ENCODE measurements around the gene HPGDS. TPM values are rescaled to one million over a fixed set of nuclear protein-coding genes. Genes with fewer than 3 reads are reported as not detected.
"Not testable (repeated sequence)": the region's sequence is repeated elsewhere in the genome, so short reads cannot be mapped to it uniquely, and the experiment has no call there.

Gene HPGDS
- total RNA-seq, 2 donors from 2014 or later = not detected

DNA sequence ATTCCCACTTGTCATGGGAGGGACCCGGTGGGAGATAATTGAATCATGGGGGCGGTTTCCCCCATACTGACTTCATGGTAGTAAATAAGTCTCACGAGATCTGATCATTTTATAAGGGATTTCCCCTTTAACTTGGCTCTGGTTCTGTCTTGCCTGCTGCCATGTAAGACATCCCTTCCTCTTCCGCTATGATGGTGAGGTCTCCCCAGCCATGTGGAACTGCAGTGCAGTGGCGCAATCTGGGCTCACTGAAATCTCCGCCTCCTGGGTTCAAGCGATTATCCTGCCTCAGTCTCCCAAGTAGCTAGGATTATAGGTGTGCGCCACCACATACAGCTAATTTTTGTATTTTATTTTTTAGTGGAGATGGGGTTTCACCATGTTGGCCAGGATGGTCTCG is 2.9 kb downstream of the HPGDS start:
- no peak overlapping the region for H3K9ac ChIP-seq (ENCODE audit: extremely low read depth, low read length, poor library complexity, severe bottlenecking)
- Mint-ChIP-seq H3K4me3 (no peak overlapping the region), H3K27me3 (ENCODE audit: insufficient read depth) (peaks cover 4% of the 10 kb centered on the region), H3K27ac (no peak overlapping the region), H3K36me3 (ENCODE audit: low read depth) (no peaks in the 10 kb centered on the region), H3K9me3 (no peaks in the 10 kb centered on the region), H3K4me1 (peaks cover 15% of the 10 kb centered on the region)
- TF ChIP-seq, protein P1, sequence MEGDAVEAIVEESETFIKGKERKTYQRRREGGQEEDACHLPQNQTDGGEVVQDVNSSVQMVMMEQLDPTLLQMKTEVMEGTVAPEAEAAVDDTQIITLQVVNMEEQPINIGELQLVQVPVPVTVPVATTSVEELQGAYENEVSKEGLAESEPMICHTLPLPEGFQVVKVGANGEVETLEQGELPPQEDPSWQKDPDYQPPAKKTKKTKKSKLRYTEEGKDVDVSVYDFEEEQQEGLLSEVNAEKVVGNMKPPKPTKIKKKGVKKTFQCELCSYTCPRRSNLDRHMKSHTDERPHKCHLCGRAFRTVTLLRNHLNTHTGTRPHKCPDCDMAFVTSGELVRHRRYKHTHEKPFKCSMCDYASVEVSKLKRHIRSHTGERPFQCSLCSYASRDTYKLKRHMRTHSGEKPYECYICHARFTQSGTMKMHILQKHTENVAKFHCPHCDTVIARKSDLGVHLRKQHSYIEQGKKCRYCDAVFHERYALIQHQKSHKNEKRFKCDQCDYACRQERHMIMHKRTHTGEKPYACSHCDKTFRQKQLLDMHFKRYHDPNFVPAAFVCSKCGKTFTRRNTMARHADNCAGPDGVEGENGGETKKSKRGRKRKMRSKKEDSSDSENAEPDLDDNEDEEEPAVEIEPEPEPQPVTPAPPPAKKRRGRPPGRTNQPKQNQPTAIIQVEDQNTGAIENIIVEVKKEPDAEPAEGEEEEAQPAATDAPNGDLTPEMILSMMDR (conservative IDR thresholded peaks at IDR 0.05) = no peak
- no peaks in the 10 kb centered on the region for H3K27me3 ChIP-seq (ENCODE audit: control insufficient read depth, insufficient read depth, low read length, poor library complexity, severe bottlenecking)
- no peaks in the 10 kb centered on the region for H3K9me3 ChIP-seq (ENCODE audit: control insufficient read depth, low read length)
- no peak overlapping the region for H3K27ac ChIP-seq (ENCODE audit: low read depth, low read length)
- 89 to 95% methylated on average over 7 to 9 of the region's 9 CpGs for whole genome bisulfite sequencing, 2 experiments (ENCODE audit: insufficient coverage in 1 of 2, insufficient read length in 1 of 2)
- DNase-seq = no peak
- no peaks in the 10 kb centered on the region for H3K36me3 ChIP-seq (ENCODE audit: control insufficient read depth, insufficient read depth, low read length)
- H3K4me3 ChIP-seq (ENCODE audit: low read length) = no peak overlapping the region
- H3K4me1 ChIP-seq (ENCODE audit: control insufficient read depth, insufficient read depth, low read length) = peaks cover 2% of the 10 kb centered on the region

DNA sequence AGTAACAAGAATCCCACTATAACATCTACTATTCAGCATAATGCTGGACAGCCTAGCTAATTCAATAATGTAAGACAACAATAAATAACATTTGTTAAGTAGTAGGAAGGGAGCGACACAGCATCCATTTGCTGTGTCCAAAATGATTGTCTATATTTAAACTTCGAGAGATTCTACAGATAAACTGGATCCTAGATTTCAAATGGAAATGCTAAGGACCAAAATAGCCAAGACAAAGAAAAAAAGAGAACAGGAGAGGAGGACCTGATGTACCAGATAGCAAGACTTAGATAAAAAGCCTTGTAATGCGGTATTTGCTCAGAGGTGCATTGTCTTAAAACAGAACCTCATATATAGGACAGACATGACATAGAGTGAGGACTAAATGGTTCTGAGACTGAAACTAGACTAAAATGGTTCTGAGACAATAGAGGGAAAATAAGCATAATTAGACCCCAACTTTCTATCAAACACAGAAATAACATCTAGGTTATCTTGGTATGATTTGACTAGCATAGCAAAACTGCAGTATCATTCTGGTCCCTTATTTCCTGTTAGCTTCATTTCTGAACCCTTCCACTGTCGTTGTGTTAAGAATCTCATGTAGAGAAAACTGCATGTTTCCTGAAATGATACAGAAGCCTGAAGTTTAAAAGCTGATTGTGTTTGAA is 3.8 kb downstream of the HPGDS start:
- no peak overlapping the region for H3K27ac Mint-ChIP-seq
- Histone ChIP-seq H3K27me3 (ENCODE audit: control insufficient read depth, insufficient read depth, low read length, poor library complexity, severe bottlenecking) (no peaks in the 10 kb centered on the region), H3K4me1 (ENCODE audit: control insufficient read depth, insufficient read depth, low read length) (peaks cover 9% of the 10 kb centered on the region), H3K9me3 (ENCODE audit: control insufficient read depth, low read length) (no peaks in the 10 kb centered on the region), H3K9ac (ENCODE audit: extremely low read depth, low read length, poor library complexity, severe bottlenecking) (no peak overlapping the region), H3K27ac (ENCODE audit: low read depth, low read length) (no peak overlapping the region), H3K4me3 (ENCODE audit: low read length) (no peak overlapping the region), H3K36me3 (ENCODE audit: control insufficient read depth, insufficient read depth, low read length) (no peaks in the 10 kb centered on the region)
- no peak for DNase-seq
- TF ChIP-seq, protein P1 (conservative IDR thresholded peaks at IDR 0.05) = no peak
- H3K36me3 Mint-ChIP-seq (ENCODE audit: low read depth) = no peaks in the 10 kb centered on the region
- 89 to 100% methylated on average over 2 to 4 of the region's 4 CpGs for WGBS, 2 experiments (ENCODE audit: insufficient coverage in 1 of 2, insufficient read length in 1 of 2)
- H3K4me1 Mint-ChIP-seq = peaks cover 17% of the 10 kb centered on the region
- H3K4me3 Mint-ChIP-seq = no peak overlapping the region
- H3K27me3 Mint-ChIP-seq (ENCODE audit: insufficient read depth) = peaks cover 4% of the 10 kb centered on the region
- no peaks in the 10 kb centered on the region for H3K9me3 Mint-ChIP-seq

DNA sequence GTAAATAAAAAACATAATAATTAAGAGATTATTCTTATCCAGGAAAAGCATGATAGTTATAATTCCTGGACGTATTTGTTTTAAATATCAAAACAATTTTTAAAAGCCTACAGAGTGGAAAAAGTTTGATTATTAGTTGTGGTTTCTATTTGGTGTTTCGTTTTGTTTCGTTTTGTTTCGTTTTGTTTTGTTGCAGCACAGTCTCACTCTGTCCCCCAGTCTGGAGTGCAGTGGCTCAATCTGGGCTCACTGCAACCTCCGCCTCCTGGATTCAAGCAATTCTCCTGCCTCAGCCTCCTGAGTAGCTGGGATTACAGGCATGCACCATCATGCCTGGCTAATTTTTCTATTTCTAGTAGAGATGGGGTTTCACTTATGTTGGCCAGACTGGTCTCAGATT is 5.8 kb downstream of the HPGDS start:
- Mint-ChIP-seq H3K27me3 (ENCODE audit: insufficient read depth) (peaks cover 14% of the 10 kb centered on the region), H3K4me1 (peaks cover 26% of the 10 kb centered on the region)
- not testable (repeated sequence) for H3K9ac ChIP-seq (ENCODE audit: extremely low read depth, low read length, poor library complexity, severe bottlenecking); H3K4me3 ChIP-seq (ENCODE audit: low read length); H3K27ac ChIP-seq (ENCODE audit: low read depth, low read length); H3K36me3 Mint-ChIP-seq (ENCODE audit: low read depth); H3K9me3 ChIP-seq (ENCODE audit: control insufficient read depth, low read length); DNase-seq; H3K36me3 ChIP-seq (ENCODE audit: control insufficient read depth, insufficient read depth, low read length); H3K4me3 Mint-ChIP-seq; H3K9me3 Mint-ChIP-seq; H3K27ac Mint-ChIP-seq; H3K27me3 ChIP-seq (ENCODE audit: control insufficient read depth, insufficient read depth, low read length, poor library complexity, severe bottlenecking)
- peaks cover 14% of the 10 kb centered on the region for H3K4me1 ChIP-seq (ENCODE audit: control insufficient read depth, insufficient read depth, low read length)
- 92 to 100% methylated on average over 3 to 4 of the region's 5 CpGs for whole genome bisulfite sequencing, 2 experiments (ENCODE audit: insufficient coverage in 1 of 2, insufficient read length in 1 of 2)

DNA sequence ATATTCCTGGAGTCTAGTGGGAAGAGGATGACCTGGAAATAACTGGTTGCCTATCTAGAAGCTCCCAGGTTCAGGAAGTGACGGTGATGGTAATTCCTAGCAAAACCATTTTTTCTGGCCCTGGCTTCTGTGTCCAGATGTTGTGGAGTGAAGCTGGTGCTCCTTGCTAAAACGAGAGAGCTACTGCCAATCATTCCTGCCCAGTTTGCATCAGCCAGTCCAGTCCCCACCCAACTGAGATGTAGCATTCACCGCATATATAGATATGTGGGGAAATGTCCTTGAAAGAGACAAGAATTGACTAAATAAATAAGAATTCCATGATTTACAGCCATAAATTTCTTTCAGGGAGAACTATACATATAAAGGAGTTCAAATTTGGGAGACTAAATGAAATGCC is 6.3 kb downstream of the HPGDS start:
- H3K4me1 Mint-ChIP-seq = peaks cover 31% of the 10 kb centered on the region
- TF ChIP-seq, protein P1 (conservative IDR thresholded peaks at IDR 0.05) = no peak
- Histone ChIP-seq H3K9ac (ENCODE audit: extremely low read depth, low read length, poor library complexity, severe bottlenecking) (no peak overlapping the region), H3K36me3 (ENCODE audit: control insufficient read depth, insufficient read depth, low read length) (no peaks in the 10 kb centered on the region), H3K9me3 (ENCODE audit: control insufficient read depth, low read length) (no peaks in the 10 kb centered on the region), H3K4me1 (ENCODE audit: control insufficient read depth, insufficient read depth, low read length) (peaks cover 14% of the 10 kb centered on the region), H3K4me3 (ENCODE audit: low read length) (no peak overlapping the region), H3K27me3 (ENCODE audit: control insufficient read depth, insufficient read depth, low read length, poor library complexity, severe bottlenecking) (peaks cover 7% of the 10 kb centered on the region), H3K27ac (ENCODE audit: low read depth, low read length) (no peak overlapping the region)
- no peak overlapping the region for H3K27ac Mint-ChIP-seq
- no peak for DNase-seq
- H3K4me3 Mint-ChIP-seq = no peak overlapping the region
- peaks cover 4% of the 10 kb centered on the region for H3K9me3 Mint-ChIP-seq
- no peaks in the 10 kb centered on the region for H3K36me3 Mint-ChIP-seq (ENCODE audit: low read depth)
- 89 to 90% methylated on average over 1 to 2 of the region's 3 CpGs for whole genome bisulfite sequencing, 2 experiments (ENCODE audit: insufficient coverage in 1 of 2, insufficient read length in 1 of 2)
- H3K27me3 Mint-ChIP-seq (ENCODE audit: insufficient read depth) = peaks cover 18% of the 10 kb centered on the region

Measured in endodermal cell (in vitro differentiated cells).